BJ (cell line): ENCODE results near the gene ZNF500. TPM values are rescaled to one million over a fixed set of nuclear protein-coding genes. Genes with fewer than 3 reads are reported as not detected.

Source experiments
- CTCF ChIA-PET: fragments of 350-600 bp; formaldehyde crosslinking; extraction: SDS; loops from one replicate; lab custom pipeline; 2021; ENCODE audit warnings: antibody characterized with exemption, inconsistent platforms; lab: Yijun Ruan, JAX
- POLR2A ChIA-PET: fragments of 300-600 bp; sonication (Branson Sonifier 250); formaldehyde crosslinking; extraction: SDS; loops from one replicate; lab custom pipeline; 2021; ENCODE audit warnings: antibody characterized with exemption; lab: Charles Lee
- DNase-seq: peaks from one replicate; pipeline ENCODE4 v3.0.0-alpha.2; 2011; ENCODE audit warnings: low read depth
- H3K27me3 ChIP-seq: 2 replicates; pipeline ENCODE4 v1.6.0; 2011; ENCODE audit warnings: low read length; ENCODE audit not compliant: control insufficient read depth, insufficient read depth
- H3K36me3 ChIP-seq: 2 replicates; pipeline ENCODE4 v1.5.1; 2011; ENCODE audit warnings: low read length; ENCODE audit not compliant: control insufficient read depth, insufficient read depth
- H3K4me3 ChIP-seq: 2 replicates; pipeline ENCODE4 v1.5.1; 2011; ENCODE audit warnings: low read depth, mild to moderate bottlenecking, control low read depth, low read length
- CTCF ChIP-seq: IDR thresholded peaks from 2 replicates; pipeline ENCODE4 v1.5.1; 2011; ENCODE audit warnings: low read depth, mild to moderate bottlenecking, control low read depth, inconsistent platforms, low read length, moderate library complexity; ENCODE audit not compliant: insufficient read depth
- polyA plus RNA-seq: library from polyadenylated mRNA; depleted of rRNA; stranded (reverse); fragments of >200 nt; gene quantifications from 2 replicates; pipeline ENCODE4 v1.2.3, GENCODE V29; 2011

The ZNF500 gene
- polyA plus RNA-seq, 1 experiment, result 6.5 TPM

- ChIA-PET CTCF (no interaction called here), POLR2A (no interaction called here)
- Histone ChIP-seq H3K27me3 (no peaks in the 10 kb centered on the region), H3K36me3 (no peaks in the 10 kb centered on the region; the same call in none of the 2 replicates), H3K4me3 (no peak overlapping the region)
- DNase-seq, result no peak
- no peak for TF ChIP-seq CTCF
Observed at GRCh38 chr16:4799171-4799855, 32.4 kb upstream of the ZNF500 start.

GRCh38 chr16:4798456-4798855 lies 31.5 kb upstream of the ZNF500 start:
- no peaks in the 10 kb centered on the region for H3K27me3 ChIP-seq
- no peak for DNase-seq
- POLR2A ChIA-PET, result no interaction called here
- H3K36me3 ChIP-seq, result no peaks in the 10 kb centered on the region; the same call in none of the 2 replicates
- no peak overlapping the region for H3K4me3 ChIP-seq
- no peak for TF ChIP-seq CTCF
- CTCF ChIA-PET, result no interaction called here

GRCh38 chr16:4797805-4798252 lies 30.9 kb upstream of the ZNF500 start:
- no peak for TF ChIP-seq CTCF
- CTCF ChIA-PET, result no interaction called here

DNA sequence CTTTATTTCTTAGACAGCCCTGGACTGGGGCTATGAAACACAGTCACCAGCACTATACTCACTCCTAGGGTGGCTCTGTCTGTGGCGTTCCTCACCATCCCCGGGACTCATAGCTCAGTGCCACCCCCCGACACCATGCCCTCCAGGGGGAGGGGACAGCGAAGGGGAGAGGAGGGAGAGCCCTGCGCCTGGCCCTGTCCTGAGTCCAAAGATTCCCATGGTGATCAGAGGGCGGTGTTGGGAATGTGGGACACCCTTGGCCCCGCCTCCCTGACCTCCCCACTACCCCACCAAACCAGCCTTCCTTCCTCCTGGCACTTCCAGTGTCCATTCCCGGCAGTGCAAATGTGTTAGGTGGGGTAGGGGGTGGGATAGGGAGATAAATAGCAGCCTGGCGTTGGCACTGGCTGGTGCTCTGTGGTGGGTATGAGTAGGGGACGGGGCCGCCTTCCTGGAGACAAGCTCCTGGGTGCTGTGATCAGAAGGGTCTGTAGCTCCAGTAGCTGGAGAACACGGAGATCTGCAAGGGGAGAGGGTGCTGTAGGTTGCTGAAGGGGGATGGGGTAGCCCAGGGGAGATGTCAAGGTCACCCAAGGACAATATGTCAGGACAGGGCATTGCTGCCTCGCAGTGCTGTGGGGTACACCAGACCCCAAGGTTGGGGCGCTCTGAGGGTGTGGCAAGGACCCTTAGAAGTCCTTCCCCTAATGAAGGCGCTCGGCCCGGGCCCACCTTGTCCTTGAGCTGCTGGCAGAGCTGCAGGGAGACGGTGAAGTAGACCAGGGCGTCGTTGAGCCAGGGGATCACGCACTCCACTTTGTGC lies 30.2 kb upstream of the ZNF500 start:
- Histone ChIP-seq H3K36me3 (no peaks in the 10 kb centered on the region; the same call in none of the 2 replicates), H3K4me3 (no peak overlapping the region), H3K27me3 (no peaks in the 10 kb centered on the region)
- ChIA-PET POLR2A (no interaction called here), CTCF (interaction anchor here (0.9 kb wide), 1 partner anchor 22 kb away, joined by 3 read pairs; no protein-coding TSS in a partner anchor)
- no peak for TF ChIP-seq CTCF
- DNase-seq, result no peak

More at GRCh38 chr16:4797805-4798252, 30.9 kb upstream of the ZNF500 start:
- POLR2A ChIA-PET, result no interaction called here
- H3K4me3 ChIP-seq, result no peak overlapping the region
- DNase-seq, result no peak
- no peaks in the 10 kb centered on the region; the same call in none of the 2 replicates for H3K36me3 ChIP-seq
- no peaks in the 10 kb centered on the region for H3K27me3 ChIP-seq
